DMS53 (cell line): ENCODE data around the gene FN3K.
"Not testable (repeated sequence)": the region's sequence is repeated elsewhere in the genome, so short reads cannot be mapped to it uniquely, and the experiment has no call there.

Experiments used
- DNase-seq: peaks from one replicate; lab custom pipeline; 2025; lab: John Stamatoyannopoulos, UW

Gene FN3K

GRCh38 chr17:82737967-82738877, 2.8 kb downstream of the FN3K start:
- peak; percentile 90 for DNase-seq

- no peak for DNase-seq
Measured at GRCh38 chr17:82740906-82741759, 5.7 kb downstream of the FN3K start.

GRCh38 chr17:82743344-82744219, 8.2 kb downstream of the FN3K start:
- DNase-seq: no peak

- DNase-seq: not testable (repeated sequence)
Measured at GRCh38 chr17:82744736-82745135, 9.3 kb downstream of the FN3K start.

GRCh38 chr17:82745524-82745923, 10.1 kb downstream of the FN3K start:
- DNase-seq: peak; percentile 76

- no peak for DNase-seq
Measured at GRCh38 chr17:82748756-82749155, 13.3 kb downstream of the FN3K start.

- DNase-seq: peak; percentile 60
Measured at GRCh38 chr17:82750241-82750908, 15.0 kb downstream of the FN3K start.

- peak; percentile 85 for DNase-seq
Measured at GRCh38 chr17:82751171-82751570, 15.8 kb downstream of the FN3K start.

- DNase-seq: peak; percentile 95
Measured at GRCh38 chr17:82751571-82752370, 16.4 kb downstream of the FN3K start, which contains the start of gene TBCD. TBCD (plus strand) TSS chr17:82752065; CDS start chr17:82752194, 129 bp downstream.

- peak; percentile 72 for DNase-seq
Measured at GRCh38 chr17:82752371-82753200, 17.2 kb downstream of the FN3K start.

GRCh38 chr17:82753201-82753464, 17.7 kb downstream of the FN3K start:
- DNase-seq: no peak

- no peak for DNase-seq
Measured at GRCh38 chr17:82754297-82755208, 19.1 kb downstream of the FN3K start.

GRCh38 chr17:82756166-82756565, 20.8 kb downstream of the FN3K start:
- DNase-seq: no peak

- no peak for DNase-seq
Measured at GRCh38 chr17:82765371-82765770, 30.0 kb downstream of the FN3K start.

GRCh38 chr17:82767041-82767754, 31.8 kb downstream of the FN3K start:
- DNase-seq: peak; percentile 78

GRCh38 chr17:82769041-82769440, 33.6 kb downstream of the FN3K start:
- DNase-seq: no peak

GRCh38 chr17:82772026-82772425, 36.6 kb downstream of the FN3K start:
- DNase-seq: peak; percentile 65

GRCh38 chr17:82774456-82774855, 39.0 kb downstream of the FN3K start:
- DNase-seq: not testable (repeated sequence)
